Activated CD8-positive, alpha-beta memory T cell treated with anti-CD3 and anti-CD28 coated beads for 4 hours (primary cell): ENCODE measurements around the gene SERGEF.

Source experiments
- DNase-seq, 2 donors: peaks; one replicate each; pipeline ENCODE4 v3.0.0-alpha.2; 2020; ENCODE audit warnings: low read depth in 2 of 2

SERGEF gene

GRCh38 chr11:17771841-17772401 is 240.9 kb downstream of the SERGEF start:
- DNase-seq = no peak

DNA sequence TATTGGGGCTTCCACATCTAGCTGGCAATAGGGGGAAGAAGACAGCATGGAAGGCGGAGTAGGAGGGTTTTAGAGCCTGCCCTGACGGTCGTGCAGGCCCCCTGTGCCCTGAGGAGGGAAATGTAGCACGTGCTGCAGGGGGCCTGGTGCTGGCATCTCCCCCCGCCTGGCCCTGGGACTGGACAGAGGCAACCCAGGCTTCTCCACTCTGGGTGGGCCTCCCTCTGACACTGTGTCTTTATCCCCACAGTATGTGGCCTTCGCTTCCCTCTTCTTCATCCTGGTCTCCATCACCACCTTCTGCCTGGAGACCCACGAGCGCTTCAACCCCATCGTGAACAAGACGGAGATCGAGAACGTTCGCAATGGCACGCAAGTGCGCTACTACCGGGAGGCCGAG is 241.4 kb downstream of the SERGEF start:
- no peak for DNase-seq

DNA sequence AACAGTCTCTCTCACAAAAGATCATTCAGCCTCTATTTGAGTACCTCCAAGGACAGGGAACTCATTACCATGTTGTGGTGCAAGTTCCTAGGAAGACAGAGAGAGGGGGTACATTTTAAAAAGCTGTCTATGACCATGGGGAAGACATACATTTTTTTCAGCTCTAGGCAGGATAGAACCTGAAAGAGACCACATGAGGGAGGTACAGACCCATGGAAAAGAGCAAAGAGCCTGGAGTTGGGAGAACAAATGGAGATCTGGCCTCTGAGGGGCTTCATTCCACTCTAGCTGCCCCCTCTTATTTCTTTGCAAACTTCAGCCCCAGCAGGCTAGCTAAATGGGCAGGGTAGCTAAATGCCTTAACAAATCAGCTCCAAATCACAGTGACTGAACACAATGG is 241.9 kb downstream of the SERGEF start:
- no peak for DNase-seq

- DNase-seq = no peak
Measured at GRCh38 chr11:17770048-17770652, 242.7 kb downstream of the SERGEF start.

- no peak for DNase-seq
Measured at GRCh38 chr11:17769218-17769617, 243.6 kb downstream of the SERGEF start.

DNA sequence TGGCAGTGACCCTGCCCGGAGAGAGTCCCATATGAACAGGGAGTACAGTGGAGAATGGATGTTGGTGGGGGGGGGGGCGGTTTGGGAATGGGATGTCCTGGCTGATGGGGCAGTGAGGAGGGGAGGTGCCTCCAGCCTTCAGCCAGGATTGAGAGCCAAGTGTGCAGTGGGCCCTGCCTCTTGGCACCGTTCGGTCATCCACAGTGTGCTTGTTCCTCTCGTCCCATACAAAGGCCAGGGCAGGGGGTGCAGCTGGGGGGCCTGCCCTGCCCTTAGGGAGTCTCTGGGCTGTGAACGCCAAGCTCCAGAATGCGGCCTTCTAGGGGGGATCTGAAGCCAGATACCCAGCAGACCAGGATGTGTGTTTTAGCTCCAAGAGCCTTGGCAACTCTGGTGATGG is 244.3 kb downstream of the SERGEF start:
- no peak for DNase-seq

- DNase-seq = no peak
Measured at GRCh38 chr11:17767914-17768313, 244.9 kb downstream of the SERGEF start.

DNA sequence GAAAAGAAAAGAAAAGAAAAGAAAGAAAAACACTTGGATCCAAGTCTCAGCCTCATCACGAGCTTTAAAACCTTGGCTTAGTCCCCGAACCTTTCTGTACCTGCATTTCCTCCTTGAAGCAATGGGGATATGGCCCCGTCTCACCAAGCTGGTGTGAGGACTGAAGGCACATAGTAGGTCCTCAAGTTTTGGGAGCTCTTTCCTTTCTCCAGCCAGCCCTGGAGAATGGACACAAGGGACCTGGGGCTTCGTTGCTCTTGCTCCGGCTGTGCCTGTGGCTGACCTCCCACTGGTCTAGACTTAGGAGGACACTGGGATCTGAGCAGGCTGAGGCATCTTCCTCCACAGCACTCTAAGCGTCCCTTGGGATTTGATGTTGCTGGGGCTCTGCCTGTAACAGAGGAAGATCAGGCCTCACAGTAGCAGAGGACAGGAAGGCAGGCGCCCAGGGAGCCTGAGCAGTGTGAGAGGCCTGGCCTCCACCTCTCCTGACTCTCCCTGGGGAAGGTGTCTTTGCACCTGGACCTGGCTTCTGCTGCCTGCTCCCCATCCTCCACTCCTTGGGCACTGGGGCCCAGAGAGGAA is 245.5 kb downstream of the SERGEF start:
- no peak for DNase-seq

DNA sequence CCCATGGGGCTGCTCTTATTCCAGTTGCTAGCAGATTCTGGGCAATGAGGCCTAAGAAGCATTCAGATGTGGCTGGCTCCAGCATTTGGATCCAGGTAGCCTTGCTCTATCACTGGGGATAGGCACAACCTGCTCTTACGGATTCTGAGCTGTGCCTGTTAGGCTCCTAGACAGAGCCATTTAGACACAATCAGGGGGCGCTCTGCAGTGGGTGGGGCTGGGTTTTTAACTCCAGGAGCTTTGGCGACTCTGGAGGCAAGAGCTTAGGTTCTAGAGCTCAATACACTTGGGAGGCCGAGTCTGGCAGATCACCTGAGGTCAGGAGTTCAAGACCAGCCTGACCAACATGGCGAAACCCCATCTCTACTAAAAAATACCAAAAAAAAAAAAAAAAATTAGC is 246.3 kb downstream of the SERGEF start:
- no peak for DNase-seq

DNA sequence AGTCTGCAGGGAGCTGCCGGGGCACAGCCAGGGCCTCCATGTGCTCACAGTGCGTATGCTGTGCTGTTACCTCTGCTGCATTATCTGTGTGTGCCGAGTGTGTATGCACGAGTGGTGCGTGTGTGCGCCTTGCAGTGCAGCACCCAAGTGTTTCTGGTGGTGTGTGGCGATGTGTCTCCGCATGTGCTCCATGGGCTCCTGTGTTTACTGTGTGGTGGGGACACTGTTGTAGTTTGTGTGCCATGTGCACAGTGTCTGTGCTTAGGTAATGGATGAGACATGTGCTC is 246.8 kb downstream of the SERGEF start:
- no peak for DNase-seq

DNA sequence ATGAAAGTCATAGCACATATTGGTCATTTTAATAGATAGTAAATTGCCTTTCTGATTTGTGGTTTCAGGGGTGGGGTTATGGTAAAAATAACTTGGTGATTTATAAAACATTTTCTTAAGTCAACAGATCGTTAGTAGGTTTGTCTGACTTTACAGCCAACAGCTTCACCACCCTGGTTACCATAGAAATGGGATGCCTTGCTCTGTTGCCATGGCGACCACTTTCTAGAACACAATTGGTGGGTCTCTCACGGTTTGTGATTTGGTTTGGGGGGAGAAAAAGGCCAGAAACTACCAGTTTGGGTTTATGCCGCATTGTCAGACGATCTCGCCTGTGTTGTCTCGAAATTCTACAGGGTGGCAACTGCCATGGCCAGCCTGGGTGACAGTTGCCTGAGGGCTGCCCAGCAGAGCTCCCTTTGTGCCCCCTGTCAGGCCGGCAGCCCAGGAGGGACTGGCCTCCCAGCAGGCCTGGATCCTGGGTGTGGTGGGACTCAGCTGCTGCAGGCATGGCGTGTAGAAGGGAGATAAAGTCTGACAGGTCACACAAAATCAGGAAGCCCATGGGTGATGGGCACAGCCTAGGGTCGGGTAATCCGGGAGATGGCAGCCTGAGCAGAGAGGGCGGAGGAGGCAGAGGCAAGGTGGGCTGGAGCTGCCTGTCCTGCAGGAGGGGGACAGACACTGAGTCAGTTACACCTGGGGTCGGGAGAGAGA is 247.3 kb downstream of the SERGEF start:
- no peak for DNase-seq

DNA sequence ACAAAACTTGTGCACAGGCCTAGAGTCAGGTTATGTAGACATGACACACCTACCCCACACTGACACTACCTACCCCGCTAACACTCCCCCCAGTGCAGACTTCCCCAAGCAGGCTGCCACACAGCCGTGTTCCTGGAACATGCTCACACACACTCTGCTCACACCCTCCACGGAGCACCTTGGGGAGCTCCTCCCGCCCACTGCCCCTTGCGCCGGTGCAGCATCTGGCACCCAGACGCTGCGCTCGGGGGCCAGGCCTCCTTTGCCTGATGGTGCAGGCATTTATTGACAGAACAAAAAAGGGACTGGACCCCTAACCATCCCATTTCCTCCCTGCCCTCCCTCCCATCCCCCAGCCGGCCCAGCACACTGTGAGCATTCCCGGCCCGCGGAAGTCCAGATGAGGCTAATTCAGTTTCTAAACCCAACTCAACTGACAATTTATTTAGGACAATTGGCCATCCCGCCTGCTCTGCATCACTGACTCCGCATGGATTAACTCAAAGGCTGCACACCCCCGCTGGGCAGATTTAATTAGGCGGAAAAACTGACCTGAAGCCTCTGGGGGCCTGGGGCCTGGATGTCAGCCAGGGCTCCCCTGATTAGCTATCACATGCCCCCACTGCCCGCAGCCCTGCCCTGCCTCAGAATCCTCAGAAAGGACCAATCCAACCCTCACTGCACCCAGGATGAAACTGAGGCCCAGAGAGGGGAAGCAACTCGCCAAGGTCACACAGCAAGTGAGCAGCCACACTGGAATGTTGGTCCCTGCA is 248.2 kb downstream of the SERGEF start:
- DNase-seq = no peak

DNA sequence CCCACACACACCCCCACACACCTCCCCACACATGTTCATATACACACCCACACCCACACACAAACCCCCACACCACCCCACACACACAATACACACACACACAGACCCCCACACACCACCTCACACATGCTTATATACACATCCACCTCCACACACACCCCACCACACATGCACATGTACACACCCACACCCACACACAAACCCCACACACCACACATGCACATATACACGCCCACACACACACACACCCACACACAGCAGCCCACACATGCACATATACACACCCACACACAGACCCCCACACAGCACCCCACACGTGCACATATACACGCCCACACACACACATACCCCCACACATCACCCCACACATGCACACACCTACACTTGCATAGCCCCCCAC is 249.1 kb downstream of the SERGEF start:
- no peak for DNase-seq

- DNase-seq = no peak
Measured at GRCh38 chr11:17763244-17763643, 249.6 kb downstream of the SERGEF start.

DNA sequence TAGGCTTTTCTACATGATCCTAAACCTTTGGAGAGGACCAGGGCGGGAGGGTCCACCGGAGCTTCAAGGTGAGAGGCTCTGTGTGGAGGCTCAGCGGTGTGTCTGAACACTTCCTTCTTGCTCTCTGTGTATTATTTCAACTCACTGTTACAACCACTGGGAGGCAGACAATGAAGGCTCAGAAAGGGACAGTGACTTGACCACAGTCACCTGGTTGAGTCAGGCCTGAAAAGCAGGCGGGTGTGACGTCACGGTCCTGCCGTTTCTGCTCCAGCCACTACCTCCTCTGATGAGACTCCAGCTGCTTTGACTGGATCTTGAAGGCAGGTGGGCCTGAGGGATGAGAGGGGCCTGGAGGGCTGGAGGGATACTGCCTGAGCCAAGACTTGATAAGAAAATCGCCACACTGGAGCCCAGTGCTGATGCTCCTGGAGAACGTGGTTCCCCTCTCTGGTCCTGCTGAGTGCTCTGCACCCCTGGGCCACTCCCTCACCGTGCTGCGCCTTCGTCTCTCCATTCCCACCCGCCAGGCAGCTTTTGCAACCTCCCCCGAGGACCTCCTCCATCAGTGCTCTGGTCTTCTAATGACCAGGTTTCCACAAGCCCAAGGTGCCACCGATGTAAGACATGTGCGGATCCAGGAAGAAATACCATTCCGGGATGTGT is 250.4 kb downstream of the SERGEF start:
- no peak for DNase-seq

DNA sequence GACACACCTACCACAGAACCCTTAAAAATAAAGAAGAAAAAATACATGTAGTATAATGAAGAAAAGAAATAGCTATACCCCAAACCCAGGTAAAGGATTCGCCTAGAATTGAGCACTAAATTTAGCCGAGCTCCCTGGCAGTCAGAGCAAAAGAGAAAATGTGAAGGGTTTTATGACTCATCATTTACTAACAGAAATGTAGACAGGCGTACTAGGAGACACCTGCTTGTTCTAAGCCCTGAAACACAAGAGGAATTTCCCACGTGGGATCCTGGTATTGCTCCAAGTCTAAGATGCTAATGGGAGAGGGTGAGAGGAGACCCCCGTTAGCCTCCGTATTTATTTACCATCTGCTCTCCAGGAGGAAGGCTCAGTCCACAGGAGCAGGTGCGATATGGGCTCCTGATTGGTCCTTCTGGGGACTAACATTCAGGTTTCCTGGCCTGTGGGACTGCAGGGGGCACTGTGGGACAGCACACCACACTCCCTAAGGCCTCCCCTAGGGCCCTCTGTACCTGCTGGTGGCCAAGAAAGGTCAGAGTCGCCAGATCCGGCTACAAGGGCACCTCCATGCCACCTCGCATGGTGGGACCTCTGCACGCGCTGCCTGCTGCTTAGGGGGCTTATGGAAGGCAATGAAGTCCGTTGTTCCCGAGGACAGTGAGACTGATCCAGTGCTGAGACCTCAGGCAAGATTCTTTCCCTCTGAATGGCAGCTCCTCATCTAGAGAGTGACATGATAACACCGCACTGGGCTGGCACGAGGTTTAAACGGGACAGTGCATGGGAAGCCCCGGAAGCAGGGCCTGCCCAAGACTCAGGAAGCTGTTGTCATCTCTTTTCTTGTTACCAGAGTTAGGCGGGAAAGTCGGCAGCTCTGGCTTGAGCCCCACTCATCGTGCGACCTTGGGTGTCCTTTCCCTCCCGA is 252.5 kb downstream of the SERGEF start:
- no peak for DNase-seq

DNA sequence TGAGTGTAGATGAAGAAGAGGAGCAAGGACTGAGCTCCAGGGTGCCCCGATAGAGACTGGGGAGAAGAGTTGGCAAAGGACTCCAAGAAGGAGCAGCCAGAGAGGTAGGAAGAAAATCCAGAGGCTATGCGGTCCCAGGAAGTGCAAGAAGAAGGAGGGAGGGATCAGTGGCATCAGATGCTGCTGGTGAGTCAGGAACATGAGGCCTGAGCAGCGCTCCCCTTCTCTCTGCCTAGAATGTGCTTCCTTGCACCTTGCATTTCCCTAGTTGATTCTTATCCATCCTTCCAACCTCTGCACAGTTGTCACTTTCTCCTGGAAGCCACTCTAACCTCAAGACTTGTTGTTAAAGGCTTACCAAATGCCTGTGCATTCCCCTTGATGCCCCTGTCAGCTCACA is 257.0 kb downstream of the SERGEF start:
- DNase-seq = no peak

- no peak for DNase-seq
Measured at GRCh38 chr11:17753641-17754040, 259.2 kb downstream of the SERGEF start.

GRCh38 chr11:17753153-17753552 is 259.7 kb downstream of the SERGEF start:
- DNase-seq = no peak

- no peak for DNase-seq
Measured at GRCh38 chr11:17752144-17752543, 260.7 kb downstream of the SERGEF start.

- no peak for DNase-seq
Measured at GRCh38 chr11:17751558-17751957, 261.3 kb downstream of the SERGEF start.
